GM13977 (cell line): ENCODE measurements around the gene ZBTB5.

Experiments
- DNase-seq: peaks from one replicate; pipeline ENCODE4 v3.0.0; 2012; ENCODE audit warnings: low spot score
- in situ Hi-C: fragments of 300-500 bp; cut with MboI; formaldehyde crosslinking; loops from one replicate; pipeline ENCODE4 v1.12.0; 2022; ENCODE audit warnings: low sequenced_read_pairs, low pct_unique_long_range_greater_than_20kb, mixed read lengths, inconsistent platforms; ENCODE audit not compliant: unreplicated experiment
- TF ChIP-seq, protein P1 (sequence below): IDR thresholded peaks from 2 replicates; pipeline ENCODE4 v1.5.1; 2012; ENCODE audit warnings: mild to moderate bottlenecking, control low read depth; ENCODE audit not compliant: insufficient read depth; ENCODE audit errors: extremely low read depth, missing control alignments

ZBTB5 gene

DNA sequence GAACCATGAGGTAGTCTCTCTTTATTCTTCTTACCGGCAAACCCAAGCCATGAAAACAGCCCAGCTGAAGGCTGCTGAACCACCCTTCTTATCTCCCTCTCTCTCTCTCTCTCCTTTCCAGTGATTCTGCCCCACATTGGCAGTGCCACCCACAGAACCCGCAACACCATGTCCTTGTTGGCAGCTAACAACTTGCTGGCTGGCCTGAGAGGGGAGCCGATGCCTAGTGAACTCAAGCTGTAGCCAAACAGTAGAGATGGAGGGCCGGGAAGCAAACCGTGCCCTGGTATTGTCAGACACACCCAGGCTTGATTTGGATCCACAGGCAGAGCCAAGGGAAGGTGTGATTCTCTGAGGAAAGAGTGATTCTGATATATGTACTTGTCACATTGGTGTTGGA is 28.7 kb downstream of the ZBTB5 start:
- in situ Hi-C loops, result no loop called here
- TF ChIP-seq, protein P1, sequence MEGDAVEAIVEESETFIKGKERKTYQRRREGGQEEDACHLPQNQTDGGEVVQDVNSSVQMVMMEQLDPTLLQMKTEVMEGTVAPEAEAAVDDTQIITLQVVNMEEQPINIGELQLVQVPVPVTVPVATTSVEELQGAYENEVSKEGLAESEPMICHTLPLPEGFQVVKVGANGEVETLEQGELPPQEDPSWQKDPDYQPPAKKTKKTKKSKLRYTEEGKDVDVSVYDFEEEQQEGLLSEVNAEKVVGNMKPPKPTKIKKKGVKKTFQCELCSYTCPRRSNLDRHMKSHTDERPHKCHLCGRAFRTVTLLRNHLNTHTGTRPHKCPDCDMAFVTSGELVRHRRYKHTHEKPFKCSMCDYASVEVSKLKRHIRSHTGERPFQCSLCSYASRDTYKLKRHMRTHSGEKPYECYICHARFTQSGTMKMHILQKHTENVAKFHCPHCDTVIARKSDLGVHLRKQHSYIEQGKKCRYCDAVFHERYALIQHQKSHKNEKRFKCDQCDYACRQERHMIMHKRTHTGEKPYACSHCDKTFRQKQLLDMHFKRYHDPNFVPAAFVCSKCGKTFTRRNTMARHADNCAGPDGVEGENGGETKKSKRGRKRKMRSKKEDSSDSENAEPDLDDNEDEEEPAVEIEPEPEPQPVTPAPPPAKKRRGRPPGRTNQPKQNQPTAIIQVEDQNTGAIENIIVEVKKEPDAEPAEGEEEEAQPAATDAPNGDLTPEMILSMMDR, result no peak

DNA sequence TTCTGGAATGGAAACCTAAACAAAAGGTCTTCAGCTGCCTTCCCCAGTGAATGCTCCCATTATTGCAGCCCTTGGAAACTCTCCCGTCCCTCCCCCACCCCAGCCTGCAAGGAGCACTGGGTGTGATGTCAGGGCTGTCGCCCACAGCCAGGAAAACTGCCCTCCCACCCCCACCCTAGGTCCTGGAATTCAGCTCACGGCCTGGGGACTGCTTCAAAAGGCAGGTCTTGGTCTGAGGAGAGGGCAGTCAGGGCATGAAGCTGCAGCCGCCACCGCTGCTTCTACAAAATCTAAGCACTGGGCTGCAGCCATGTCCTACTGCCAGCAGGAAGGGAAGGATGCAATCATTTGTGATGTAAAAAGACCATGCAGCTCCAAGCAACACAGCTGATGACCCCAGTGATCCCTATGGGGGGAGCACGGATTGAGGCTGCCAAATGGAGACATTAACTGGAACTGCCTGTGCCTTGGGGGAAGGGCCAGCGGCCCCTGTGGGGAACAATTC is 31.3 kb downstream of the ZBTB5 start:
- DNase-seq, result no peak
- in situ Hi-C loops, result no loop called here
- TF ChIP-seq, protein P1, result no peak

More for the DNA sequence above, 28.7 kb downstream of the ZBTB5 start:
- no peak for DNase-seq

DNA sequence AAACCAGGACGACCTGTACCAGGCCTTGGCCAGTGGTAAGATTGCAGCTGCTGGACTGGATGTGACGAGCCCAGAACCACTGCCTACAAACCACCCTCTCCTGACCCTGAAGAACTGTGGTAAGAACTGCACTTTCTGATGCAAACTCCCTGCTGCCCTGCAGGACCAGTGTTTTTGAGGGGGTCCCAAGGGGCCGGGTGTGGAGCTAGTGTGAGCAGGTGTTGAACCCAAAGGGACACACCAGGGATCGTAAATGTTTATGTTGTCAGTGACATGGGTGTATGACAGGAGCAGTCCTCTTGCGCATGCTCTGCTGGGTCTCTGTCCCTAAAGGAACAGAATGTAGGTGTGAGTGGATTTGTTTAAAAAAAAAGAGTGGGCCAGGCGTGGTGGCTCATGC is 33.2 kb downstream of the ZBTB5 start:
- DNase-seq, result no peak
- in situ Hi-C loops, result no loop called here

DNA sequence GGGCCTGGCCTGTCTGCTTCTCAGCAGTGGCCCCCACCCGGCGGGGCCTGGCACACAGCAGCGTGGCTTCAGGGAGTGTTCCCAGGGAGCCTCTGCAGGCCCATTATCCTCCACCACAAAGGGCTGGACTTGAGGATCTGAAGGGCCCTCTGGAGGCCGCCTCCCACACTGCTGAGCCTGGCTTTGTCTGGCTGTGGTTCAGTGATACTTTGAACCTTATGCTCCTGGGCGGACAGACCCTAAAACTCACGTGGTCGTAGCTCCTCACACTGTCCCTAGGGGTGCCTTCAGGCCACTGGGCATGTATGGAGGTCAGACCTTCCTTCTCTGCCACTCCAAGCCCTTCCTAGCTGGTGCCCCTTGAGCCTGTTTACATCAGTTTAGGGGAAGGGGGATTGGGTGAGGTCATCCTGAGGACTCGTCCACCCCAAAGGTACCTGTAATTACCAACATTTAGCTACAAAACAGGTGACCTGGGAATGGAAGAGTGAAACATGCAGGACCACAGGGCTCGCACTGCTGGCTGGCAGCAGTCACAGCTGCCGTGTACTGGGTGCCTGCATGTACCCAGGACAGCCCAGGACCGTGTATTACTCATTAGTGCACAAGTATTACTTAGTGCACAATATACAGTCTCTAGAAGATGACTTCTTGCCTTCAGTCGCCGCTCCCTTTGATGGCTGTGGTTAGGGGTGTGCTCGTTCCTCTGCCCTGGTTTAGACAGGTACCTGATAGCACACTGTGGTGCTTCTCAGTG is 34.2 kb downstream of the ZBTB5 start:
- TF ChIP-seq, protein P1, result no peak
- DNase-seq, result no peak
- in situ Hi-C loops, result no loop called here

More for the DNA sequence above, 33.2 kb downstream of the ZBTB5 start:
- TF ChIP-seq, protein P1, result no peak

DNA sequence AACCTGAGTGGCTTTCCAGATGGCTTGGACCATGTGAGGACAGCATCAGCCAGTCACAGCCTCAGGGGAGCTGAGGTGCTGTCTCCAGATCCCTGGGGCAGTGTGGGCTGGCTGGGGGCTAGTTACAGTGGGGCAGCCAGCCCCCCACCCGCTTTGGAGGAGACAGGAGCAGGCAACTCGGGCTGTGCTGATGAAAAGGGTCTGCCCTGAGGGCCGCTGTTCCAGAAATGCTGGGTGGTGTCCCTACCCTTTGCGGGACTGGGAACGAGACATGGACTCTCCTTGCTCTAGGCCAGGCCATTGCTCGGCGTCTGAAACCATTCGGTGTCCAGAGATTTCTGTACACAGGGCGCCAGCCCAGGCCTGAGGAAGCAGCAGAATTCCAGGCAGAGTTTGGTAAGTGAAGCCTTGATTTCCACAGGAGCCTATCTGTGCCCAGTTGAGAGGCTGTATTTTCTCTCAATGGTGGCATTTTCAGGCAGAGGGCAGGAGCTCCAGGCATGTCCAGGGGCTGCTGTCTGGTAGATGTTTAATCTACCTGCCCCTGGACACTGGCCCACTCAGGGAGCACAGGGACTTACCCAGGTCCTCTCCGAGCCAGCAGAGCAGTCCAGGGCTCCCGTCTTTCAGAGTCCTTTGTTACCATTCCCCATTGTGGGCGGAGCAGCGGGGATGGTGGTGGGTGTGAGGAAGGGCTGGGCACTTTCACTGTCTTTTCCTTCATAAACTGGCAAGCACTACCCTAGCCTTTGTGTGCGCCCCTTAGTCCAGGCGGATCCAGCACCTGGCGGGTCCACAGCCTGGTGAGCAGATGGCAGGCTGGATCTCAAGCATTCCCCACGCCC is 35.6 kb downstream of the ZBTB5 start:
- in situ Hi-C loops, result no loop called here
- TF ChIP-seq, protein P1, result no peak
- no peak for DNase-seq

DNA sequence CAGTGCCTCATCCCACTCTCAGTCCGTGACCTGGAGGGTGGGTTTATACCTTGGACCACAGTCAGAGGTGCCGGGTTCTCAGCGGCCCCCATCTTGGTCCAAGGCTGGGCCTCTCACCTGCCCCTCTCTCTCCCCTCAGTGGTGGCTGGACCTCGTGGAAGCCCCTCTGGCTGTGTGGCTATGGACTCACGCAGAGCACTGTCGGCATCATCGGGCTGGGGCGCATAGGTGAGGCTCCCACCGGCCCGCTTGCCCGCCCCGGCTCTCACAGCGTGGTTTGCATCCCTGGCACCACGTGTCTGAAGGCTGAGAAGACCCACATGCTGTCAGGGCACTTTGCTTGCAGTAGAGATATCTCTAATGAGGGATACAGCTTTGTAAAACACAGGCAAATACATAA is 36.9 kb downstream of the ZBTB5 start:
- TF ChIP-seq, protein P1, result no peak
- no peak for DNase-seq
- in situ Hi-C loops, result no loop called here
